ENCODE results near the gene MGST2.

GRCh38 chr4:139655116-139655515 lies 10.5 kb upstream of the MGST2 start:
- TF ChIP-seq CTCF (IDR thresholded peaks at IDR 0.05) (peak in 2 of 3 experiments; percentile 22 to 32), POLR2A (IDR thresholded peaks at IDR 0.05) (no peak)

All from testis (tissue), 2 donors.